ENCODE data around the gene RNASE8. TPM values are rescaled to one million over a fixed set of nuclear protein-coding genes. Genes with fewer than 3 reads are reported as not detected.

The RNASE8 gene
- total and polyA plus RNA-seq, 10 of the 15 experiments (the other 5 are each of a cell fraction or from before 2014, with no cell fraction given) = not detected

DNA sequence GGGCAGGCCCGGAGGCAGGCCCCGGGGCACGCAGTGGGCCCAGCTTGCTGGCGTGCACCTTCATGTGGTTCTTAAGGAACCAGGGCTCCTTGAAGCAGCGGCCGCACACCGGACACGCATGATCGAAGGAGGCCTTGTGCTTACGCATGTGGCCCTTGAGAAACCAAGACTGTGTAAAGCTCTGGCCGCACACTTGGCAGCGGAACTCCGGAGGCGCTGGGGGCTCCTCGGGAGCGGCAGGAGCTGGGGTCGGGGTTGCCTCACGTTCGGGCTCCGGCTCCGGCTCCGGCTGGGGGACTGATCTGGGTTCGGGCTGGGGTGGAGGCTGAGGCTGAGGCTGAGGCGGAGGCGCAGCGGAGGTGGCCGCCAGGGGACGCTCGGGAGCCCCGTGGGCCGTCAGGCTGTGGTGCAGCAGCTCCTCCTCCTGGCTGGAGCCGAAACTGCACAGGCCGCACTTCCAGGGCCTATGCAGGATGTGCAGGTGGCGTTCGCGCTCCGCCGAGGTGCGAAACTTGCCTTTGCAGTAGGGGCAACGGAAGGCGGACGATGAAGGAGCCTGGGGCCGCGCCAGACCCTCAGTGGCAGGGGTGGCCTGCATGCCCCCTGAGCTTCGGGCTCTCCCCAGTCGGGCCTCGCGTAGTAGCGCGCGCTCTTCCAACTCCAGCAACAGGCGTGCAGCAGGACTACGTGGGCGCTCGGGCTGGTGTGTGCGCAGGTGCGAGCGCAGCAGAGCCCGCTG, 34.8 kb downstream of the RNASE8 start (continued):
- TF ChIP-seq, protein P1, sequence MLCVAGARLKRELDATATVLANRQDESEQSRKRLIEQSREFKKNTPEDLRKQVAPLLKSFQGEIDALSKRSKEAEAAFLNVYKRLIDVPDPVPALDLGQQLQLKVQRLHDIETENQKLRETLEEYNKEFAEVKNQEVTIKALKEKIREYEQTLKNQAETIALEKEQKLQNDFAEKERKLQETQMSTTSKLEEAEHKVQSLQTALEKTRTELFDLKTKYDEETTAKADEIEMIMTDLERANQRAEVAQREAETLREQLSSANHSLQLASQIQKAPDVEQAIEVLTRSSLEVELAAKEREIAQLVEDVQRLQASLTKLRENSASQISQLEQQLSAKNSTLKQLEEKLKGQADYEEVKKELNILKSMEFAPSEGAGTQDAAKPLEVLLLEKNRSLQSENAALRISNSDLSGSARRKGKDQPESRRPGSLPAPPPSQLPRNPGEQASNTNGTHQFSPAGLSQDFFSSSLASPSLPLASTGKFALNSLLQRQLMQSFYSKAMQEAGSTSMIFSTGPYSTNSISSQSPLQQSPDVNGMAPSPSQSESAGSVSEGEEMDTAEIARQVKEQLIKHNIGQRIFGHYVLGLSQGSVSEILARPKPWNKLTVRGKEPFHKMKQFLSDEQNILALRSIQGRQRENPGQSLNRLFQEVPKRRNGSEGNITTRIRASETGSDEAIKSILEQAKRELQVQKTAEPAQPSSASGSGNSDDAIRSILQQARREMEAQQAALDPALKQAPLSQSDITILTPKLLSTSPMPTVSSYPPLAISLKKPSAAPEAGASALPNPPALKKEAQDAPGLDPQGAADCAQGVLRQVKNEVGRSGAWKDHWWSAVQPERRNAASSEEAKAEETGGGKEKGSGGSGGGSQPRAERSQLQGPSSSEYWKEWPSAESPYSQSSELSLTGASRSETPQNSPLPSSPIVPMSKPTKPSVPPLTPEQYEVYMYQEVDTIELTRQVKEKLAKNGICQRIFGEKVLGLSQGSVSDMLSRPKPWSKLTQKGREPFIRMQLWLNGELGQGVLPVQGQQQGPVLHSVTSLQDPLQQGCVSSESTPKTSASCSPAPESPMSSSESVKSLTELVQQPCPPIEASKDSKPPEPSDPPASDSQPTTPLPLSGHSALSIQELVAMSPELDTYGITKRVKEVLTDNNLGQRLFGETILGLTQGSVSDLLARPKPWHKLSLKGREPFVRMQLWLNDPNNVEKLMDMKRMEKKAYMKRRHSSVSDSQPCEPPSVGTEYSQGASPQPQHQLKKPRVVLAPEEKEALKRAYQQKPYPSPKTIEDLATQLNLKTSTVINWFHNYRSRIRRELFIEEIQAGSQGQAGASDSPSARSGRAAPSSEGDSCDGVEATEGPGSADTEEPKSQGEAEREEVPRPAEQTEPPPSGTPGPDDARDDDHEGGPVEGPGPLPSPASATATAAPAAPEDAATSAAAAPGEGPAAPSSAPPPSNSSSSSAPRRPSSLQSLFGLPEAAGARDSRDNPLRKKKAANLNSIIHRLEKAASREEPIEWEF (IDR thresholded peaks at IDR 0.05; ENCODE audit: insufficient replicate concordance, low read depth, low read length) = no peak
- TF ChIP-seq MTA2 (IDR thresholded peaks at IDR 0.05; ENCODE audit: low read depth) (no peak), BHLHE40 (IDR thresholded peaks at IDR 0.05; ENCODE audit: borderline replicate concordance in 1 of 2, low read depth in 2 of 2, low read length in 1 of 2) (peak; percentile 24 to 58; a peak in 1 of 4 replicates), EGR1 (IDR thresholded peaks at IDR 0.05; ENCODE audit: borderline replicate concordance in 1 of 2, low read depth in 2 of 2, low read length in 2 of 2) (0 out of 3 replicates have a peak, but pooled peaks of 1 of the 2 experiments have one; percentile 17), TAF1 (IDR thresholded peaks at IDR 0.05; ENCODE audit: borderline replicate concordance, low read depth, low read length) (no peak), IKZF1 (conservative IDR thresholded peaks at IDR 0.05) (peak; percentile 57), EED (IDR thresholded peaks at IDR 0.05; ENCODE audit: low read depth) (no peak), ATF7 (IDR thresholded peaks at IDR 0.05; ENCODE audit: low read depth) (no peak), PML (IDR thresholded peaks at IDR 0.05; ENCODE audit: low read length) (no peak), GATAD2B (conservative IDR thresholded peaks at IDR 0.05; ENCODE audit: low read depth) (peak; percentile 61; the same call in 1 of the 2 replicates), RB1 (IDR thresholded peaks at IDR 0.05; ENCODE audit: borderline replicate concordance) (0 out of 2 replicates have a peak, but pooled peaks have one; percentile 68), HCFC1 (IDR thresholded peaks at IDR 0.05; ENCODE audit: low read length) (peak; percentile 51; the same call in 1 of the 2 replicates), SREBF1 (IDR thresholded peaks at IDR 0.05; ENCODE audit: low read length) (no peak), SMARCA5 (IDR thresholded peaks at IDR 0.05) (peak; percentile 100)
- TF ChIP-seq, protein P2, sequence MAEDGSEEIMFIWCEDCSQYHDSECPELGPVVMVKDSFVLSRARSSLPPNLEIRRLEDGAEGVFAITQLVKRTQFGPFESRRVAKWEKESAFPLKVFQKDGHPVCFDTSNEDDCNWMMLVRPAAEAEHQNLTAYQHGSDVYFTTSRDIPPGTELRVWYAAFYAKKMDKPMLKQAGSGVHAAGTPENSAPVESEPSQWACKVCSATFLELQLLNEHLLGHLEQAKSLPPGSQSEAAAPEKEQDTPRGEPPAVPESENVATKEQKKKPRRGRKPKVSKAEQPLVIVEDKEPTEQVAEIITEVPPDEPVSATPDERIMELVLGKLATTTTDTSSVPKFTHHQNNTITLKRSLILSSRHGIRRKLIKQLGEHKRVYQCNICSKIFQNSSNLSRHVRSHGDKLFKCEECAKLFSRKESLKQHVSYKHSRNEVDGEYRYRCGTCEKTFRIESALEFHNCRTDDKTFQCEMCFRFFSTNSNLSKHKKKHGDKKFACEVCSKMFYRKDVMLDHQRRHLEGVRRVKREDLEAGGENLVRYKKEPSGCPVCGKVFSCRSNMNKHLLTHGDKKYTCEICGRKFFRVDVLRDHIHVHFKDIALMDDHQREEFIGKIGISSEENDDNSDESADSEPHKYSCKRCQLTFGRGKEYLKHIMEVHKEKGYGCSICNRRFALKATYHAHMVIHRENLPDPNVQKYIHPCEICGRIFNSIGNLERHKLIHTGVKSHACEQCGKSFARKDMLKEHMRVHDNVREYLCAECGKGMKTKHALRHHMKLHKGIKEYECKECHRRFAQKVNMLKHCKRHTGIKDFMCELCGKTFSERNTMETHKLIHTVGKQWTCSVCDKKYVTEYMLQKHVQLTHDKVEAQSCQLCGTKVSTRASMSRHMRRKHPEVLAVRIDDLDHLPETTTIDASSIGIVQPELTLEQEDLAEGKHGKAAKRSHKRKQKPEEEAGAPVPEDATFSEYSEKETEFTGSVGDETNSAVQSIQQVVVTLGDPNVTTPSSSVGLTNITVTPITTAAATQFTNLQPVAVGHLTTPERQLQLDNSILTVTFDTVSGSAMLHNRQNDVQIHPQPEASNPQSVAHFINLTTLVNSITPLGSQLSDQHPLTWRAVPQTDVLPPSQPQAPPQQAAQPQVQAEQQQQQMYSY (CRISPR knock-in tag; IDR thresholded peaks at IDR 0.05) = no peak
- TF ChIP-seq, protein P3, sequence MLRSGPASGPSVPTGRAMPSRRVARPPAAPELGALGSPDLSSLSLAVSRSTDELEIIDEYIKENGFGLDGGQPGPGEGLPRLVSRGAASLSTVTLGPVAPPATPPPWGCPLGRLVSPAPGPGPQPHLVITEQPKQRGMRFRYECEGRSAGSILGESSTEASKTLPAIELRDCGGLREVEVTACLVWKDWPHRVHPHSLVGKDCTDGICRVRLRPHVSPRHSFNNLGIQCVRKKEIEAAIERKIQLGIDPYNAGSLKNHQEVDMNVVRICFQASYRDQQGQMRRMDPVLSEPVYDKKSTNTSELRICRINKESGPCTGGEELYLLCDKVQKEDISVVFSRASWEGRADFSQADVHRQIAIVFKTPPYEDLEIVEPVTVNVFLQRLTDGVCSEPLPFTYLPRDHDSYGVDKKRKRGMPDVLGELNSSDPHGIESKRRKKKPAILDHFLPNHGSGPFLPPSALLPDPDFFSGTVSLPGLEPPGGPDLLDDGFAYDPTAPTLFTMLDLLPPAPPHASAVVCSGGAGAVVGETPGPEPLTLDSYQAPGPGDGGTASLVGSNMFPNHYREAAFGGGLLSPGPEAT (IDR thresholded peaks at IDR 0.05; ENCODE audit: low read depth) = no peak
- TF ChIP-seq, protein P4, sequence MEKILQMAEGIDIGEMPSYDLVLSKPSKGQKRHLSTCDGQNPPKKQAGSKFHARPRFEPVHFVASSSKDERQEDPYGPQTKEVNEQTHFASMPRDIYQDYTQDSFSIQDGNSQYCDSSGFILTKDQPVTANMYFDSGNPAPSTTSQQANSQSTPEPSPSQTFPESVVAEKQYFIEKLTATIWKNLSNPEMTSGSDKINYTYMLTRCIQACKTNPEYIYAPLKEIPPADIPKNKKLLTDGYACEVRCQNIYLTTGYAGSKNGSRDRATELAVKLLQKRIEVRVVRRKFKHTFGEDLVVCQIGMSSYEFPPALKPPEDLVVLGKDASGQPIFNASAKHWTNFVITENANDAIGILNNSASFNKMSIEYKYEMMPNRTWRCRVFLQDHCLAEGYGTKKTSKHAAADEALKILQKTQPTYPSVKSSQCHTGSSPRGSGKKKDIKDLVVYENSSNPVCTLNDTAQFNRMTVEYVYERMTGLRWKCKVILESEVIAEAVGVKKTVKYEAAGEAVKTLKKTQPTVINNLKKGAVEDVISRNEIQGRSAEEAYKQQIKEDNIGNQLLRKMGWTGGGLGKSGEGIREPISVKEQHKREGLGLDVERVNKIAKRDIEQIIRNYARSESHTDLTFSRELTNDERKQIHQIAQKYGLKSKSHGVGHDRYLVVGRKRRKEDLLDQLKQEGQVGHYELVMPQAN (conservative IDR thresholded peaks at IDR 0.05) = 0 out of 2 replicates have a peak, but pooled peaks have one; percentile 31

All from GM12878 (cell line).